PC-3 (cell line): ENCODE results near the gene AMIGO3. TPM values are rescaled to one million over a fixed set of nuclear protein-coding genes. Genes with fewer than 3 reads are reported as not detected.
A peak's percentile ranks its signal among the peaks of the same experiment; 100 is the strongest.

Experiments
- ATAC-seq: fragments of 200-7000 bp; cut with Tn5 transposase; 2 replicates; pipeline ENCODE4 v1.9.1; 2020; ENCODE audit warnings: mild to moderate bottlenecking, moderate library complexity
- BruUV-seq: library from RNA; stranded (reverse); fragments of 400-500 nt; replicated peaks from 2 replicates; lab custom pipeline; 2021; lab: Mats Ljungman, UMichigan
- CTCF ChIA-PET: fragments of 300-600 bp; sonication (Branson Sonifier 250); formaldehyde crosslinking; loops from one replicate; lab custom pipeline; 2022; ENCODE audit warnings: antibody characterized with exemption; lab: Charles Lee
- POLR2A ChIA-PET: fragments of 300-600 bp; sonication (Branson Sonifier 250); formaldehyde crosslinking; loops from one replicate; lab custom pipeline; 2022; ENCODE audit warnings: antibody characterized with exemption; ENCODE audit not compliant: unreplicated experiment; lab: Charles Lee
- DNase-seq: peaks from one replicate; pipeline ENCODE4 v3.0.0-alpha.2; 2015
- H2AFZ ChIP-seq: fragments of 300-600 bp; sonication (generic); 2 replicates; pipeline ENCODE4 v1.6.0; 2016; ENCODE audit warnings: antibody characterized with exemption, low read length
- H3F3A ChIP-seq: fragments of 300-600 bp; sonication (generic); one replicate; pipeline ENCODE4 v1.6.0; 2017; ENCODE audit warnings: antibody characterized with exemption, low read length, control low read depth, mild to moderate bottlenecking; ENCODE audit not compliant: unreplicated experiment
- H3K27ac ChIP-seq: fragments of 300-600 bp; sonication (generic); 2 replicates; pipeline ENCODE4 v1.5.1; 2016; ENCODE audit warnings: mild to moderate bottlenecking, low read length
- H3K27me3 ChIP-seq: fragments of 300-600 bp; sonication (generic); 2 replicates; pipeline ENCODE4 v1.6.1; 2016; ENCODE audit warnings: low read length, mixed read lengths
- H3K36me3 ChIP-seq: fragments of 300-600 bp; sonication (generic); 2 replicates; pipeline ENCODE4 v1.6.1; 2016; ENCODE audit warnings: low read depth, mixed run types, low read length, mixed read lengths
- H3K4me1 ChIP-seq: fragments of 300-600 bp; sonication (generic); 2 replicates; pipeline ENCODE4 v1.5.1; 2016; ENCODE audit warnings: low read length; ENCODE audit not compliant: insufficient read depth
- H3K4me2 ChIP-seq: fragments of 300-600 bp; sonication (generic); 2 replicates; pipeline ENCODE4 v1.6.0; 2016; ENCODE audit warnings: low read length
- H3K4me3 ChIP-seq: fragments of 300-600 bp; sonication (generic); 2 replicates; pipeline ENCODE4 v1.5.1; 2016; ENCODE audit warnings: mild to moderate bottlenecking, low read length, mixed read lengths
- H3K79me2 ChIP-seq: fragments of 300-600 bp; sonication (generic); 2 replicates; pipeline ENCODE4 v1.6.1; 2017; ENCODE audit warnings: low read length, mixed read lengths
- H3K9ac ChIP-seq: fragments of 300-600 bp; sonication (generic); 2 replicates; pipeline ENCODE4 v1.6.0; 2016; ENCODE audit warnings: mild to moderate bottlenecking, low read length
- H3K9me2 ChIP-seq: fragments of 300-600 bp; sonication (generic); replicated peaks from 2 replicates; pipeline ENCODE4 v1.6.1; 2016; ENCODE audit warnings: mixed run types, low read length, mixed read lengths
- H3K9me3 ChIP-seq: fragments of 300-600 bp; sonication (generic); 2 replicates; pipeline ENCODE4 v1.6.1; 2016; ENCODE audit warnings: low read length, mixed read lengths
- H4K20me1 ChIP-seq: fragments of 300-600 bp; sonication (generic); 2 replicates; pipeline ENCODE4 v1.6.1; 2016; ENCODE audit warnings: low read length, mixed read lengths
- EZH2 ChIP-seq: fragments of 300-600 bp; sonication (generic); IDR thresholded peaks from one replicate; pipeline ENCODE4 v1.6.1; 2017; ENCODE audit warnings: antibody characterized with exemption, mild to moderate bottlenecking, low read length; ENCODE audit not compliant: unreplicated experiment
- EZH2phosphoT487 ChIP-seq: fragments of 300-600 bp; sonication (generic); IDR thresholded peaks from 2 replicates; pipeline ENCODE4 v1.6.1; 2018; ENCODE audit warnings: mild to moderate bottlenecking, antibody characterized with exemption, low read length, borderline replicate concordance
- intact Hi-C: fragments of 100-400 bp; cut with micrococcal nuclease; formaldehyde crosslinking; loops from 2 replicates; pipeline ENCODE4 v1.9.0; 2023
- total RNA-seq: library from RNA; depleted of rRNA; stranded (reverse); fragments of >200 nt; gene quantifications from 2 replicates; pipeline ENCODE4 v1.2.3, GENCODE V29; 2014
- TF ChIP-seq, protein P1 (sequence below): fragments of 300-600 bp; sonication (generic); conservative IDR thresholded peaks from 2 replicates; pipeline ENCODE4 v1.5.1; 2017; ENCODE audit warnings: antibody characterized with exemption, low read depth, mild to moderate bottlenecking, low read length

AMIGO3 gene
- total RNA-seq, 1 experiment from 2014 or later = 1.8 TPM

- Histone ChIP-seq H3K27ac (no peak overlapping the region), H3K9me3 (no peaks in the 10 kb centered on the region), H3F3A (no peaks in the 10 kb centered on the region), H3K4me2 (no peak overlapping the region), H3K9me2 (no peaks in the 10 kb centered on the region), H4K20me1 (no peaks in the 10 kb centered on the region), H3K9ac (no peak overlapping the region), H3K4me3 (no peak overlapping the region), H2AFZ (no peak overlapping the region), H3K27me3 (no peaks in the 10 kb centered on the region), H3K36me3 (peaks cover 10% of the 10 kb centered on the region; the same call in 1 of the 2 replicates), H3K79me2 (no peaks in the 10 kb centered on the region), H3K4me1 (no peaks in the 10 kb centered on the region)
- POLR2A ChIA-PET = interaction anchor here (0.7 kb wide), 1 partner anchor 101 kb away, joined by 5 read pairs; no protein-coding TSS in a partner anchor
- ATAC-seq (no peak), DNase-seq (no peak)
- BruUV-seq = no TSS peak
- TF ChIP-seq EZH2 (no peak), EZH2phosphoT487 (no peak)
- TF ChIP-seq, protein P1, sequence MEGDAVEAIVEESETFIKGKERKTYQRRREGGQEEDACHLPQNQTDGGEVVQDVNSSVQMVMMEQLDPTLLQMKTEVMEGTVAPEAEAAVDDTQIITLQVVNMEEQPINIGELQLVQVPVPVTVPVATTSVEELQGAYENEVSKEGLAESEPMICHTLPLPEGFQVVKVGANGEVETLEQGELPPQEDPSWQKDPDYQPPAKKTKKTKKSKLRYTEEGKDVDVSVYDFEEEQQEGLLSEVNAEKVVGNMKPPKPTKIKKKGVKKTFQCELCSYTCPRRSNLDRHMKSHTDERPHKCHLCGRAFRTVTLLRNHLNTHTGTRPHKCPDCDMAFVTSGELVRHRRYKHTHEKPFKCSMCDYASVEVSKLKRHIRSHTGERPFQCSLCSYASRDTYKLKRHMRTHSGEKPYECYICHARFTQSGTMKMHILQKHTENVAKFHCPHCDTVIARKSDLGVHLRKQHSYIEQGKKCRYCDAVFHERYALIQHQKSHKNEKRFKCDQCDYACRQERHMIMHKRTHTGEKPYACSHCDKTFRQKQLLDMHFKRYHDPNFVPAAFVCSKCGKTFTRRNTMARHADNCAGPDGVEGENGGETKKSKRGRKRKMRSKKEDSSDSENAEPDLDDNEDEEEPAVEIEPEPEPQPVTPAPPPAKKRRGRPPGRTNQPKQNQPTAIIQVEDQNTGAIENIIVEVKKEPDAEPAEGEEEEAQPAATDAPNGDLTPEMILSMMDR = peak; percentile 68
- intact Hi-C loops = no loop called here
- CTCF ChIA-PET = interaction anchor here (0.5 to 1.1 kb wide), 4 partner anchors 85 to 279 kb away, joined by 3 to 10 read pairs (median 4); partner anchors contain the start of gene IP6K1
Observed at GRCh38 chr3:49701388-49702077, 18.0 kb downstream of the AMIGO3 start.

DNA sequence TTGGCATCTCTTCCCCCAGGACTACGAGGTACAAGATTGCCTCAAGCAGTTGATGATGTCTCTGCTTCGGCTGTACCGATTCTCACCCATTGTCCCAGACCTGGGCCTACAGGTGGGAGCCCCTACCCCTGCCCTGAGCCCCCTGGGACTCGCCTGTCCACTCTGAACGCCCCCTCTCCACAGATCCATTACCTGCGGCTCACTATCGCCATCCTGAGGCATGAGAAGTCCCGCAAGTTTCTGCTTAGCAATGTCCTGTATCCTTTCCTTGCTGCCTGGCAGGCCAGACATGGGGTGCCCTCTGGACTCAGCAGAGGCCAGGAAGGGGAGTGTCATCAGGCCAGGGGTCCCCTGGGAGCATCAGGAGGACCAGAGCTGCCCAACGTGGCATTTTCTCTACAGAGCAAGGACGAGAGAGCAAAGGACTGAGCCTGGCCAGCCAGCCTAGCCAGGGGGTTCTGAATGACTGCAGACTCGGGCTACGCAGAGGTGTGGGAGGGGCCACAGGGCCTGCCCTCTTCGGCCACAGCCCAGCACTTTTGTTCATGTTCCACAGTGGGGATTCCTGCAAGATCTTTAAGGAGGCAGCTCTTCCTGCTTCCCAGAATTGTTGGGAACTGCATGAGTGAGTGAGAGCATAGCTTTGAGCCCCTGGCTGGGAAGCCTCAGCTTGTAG, 18.9 kb downstream of the AMIGO3 start:
- no TSS peak for BruUV-seq
- H3K27ac ChIP-seq = no peak overlapping the region
- peaks cover 5% of the 10 kb centered on the region; the same call in 1 of the 2 replicates for H3K36me3 ChIP-seq
- H3K9ac ChIP-seq = no peak overlapping the region
- no peaks in the 10 kb centered on the region for H3K9me3 ChIP-seq
- H3F3A ChIP-seq = no peaks in the 10 kb centered on the region
- H3K9me2 ChIP-seq = no peaks in the 10 kb centered on the region
- intact Hi-C loops = no loop called here
- no peak overlapping the region for H3K4me2 ChIP-seq
- POLR2A ChIA-PET = interaction anchor here (0.7 kb wide), 1 partner anchor 102 kb away, joined by 5 read pairs; no protein-coding TSS in a partner anchor
- no peak for DNase-seq
- TF ChIP-seq, protein P1 = peak; percentile 46
- TF ChIP-seq EZH2 (no peak), EZH2phosphoT487 (no peak)
- H2AFZ ChIP-seq = no peak overlapping the region
- H3K79me2 ChIP-seq = no peaks in the 10 kb centered on the region
- H4K20me1 ChIP-seq = no peaks in the 10 kb centered on the region
- CTCF ChIA-PET = interaction anchor here (0.5 to 1.1 kb wide), 4 partner anchors 86 to 280 kb away, joined by 3 to 10 read pairs (median 4); partner anchors contain the start of gene IP6K1
- ATAC-seq = no peak
- no peaks in the 10 kb centered on the region for H3K27me3 ChIP-seq
- no peaks in the 10 kb centered on the region for H3K4me1 ChIP-seq
- H3K4me3 ChIP-seq = no peak overlapping the region
